ENCODE results near the gene CCDC171. TPM values are rescaled to one million over a fixed set of nuclear protein-coding genes. Genes with fewer than 3 reads are reported as not detected.

Gene CCDC171
- total and polyA plus RNA-seq, 7 donors, result 0.20 to 1.6 (median 0.44) TPM

DNA sequence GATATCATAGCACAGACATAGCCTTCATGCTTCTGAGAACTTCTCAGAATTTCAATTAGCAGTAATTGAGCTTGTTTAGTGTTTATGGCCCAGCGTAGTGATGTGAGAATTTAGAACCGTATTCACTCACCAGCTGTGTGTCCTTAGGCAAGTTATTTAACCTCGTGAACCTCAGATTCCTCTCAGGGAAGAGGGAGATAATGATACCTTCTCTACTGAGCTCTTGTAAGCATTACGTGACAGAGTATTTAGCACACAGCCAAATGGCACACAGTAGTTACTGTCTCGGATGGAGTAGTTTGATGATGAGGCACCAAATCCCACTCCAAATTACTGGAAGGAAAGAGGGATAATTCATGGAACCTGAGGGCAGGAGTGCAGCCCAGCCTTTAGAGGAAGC, 429.3 kb downstream of the CCDC171 start:
- no peaks in the 10 kb centered on the region for H3K27me3 ChIP-seq (ENCODE audit: insufficient read depth in 3 of 3, low read length in 2 of 3)
- no peak overlapping the region for H3K4me3 ChIP-seq
- H3K4me1 ChIP-seq, result no peaks in the 10 kb centered on the region
- intact Hi-C loops (cut with DNase I), result no loop called here
- DNase-seq (no peak), ATAC-seq (no peak)
- 49 to 60% (median 53%) methylated on average over 5 of the region's 5 CpGs for WGBS, 3 donors
- TF ChIP-seq, protein P1, sequence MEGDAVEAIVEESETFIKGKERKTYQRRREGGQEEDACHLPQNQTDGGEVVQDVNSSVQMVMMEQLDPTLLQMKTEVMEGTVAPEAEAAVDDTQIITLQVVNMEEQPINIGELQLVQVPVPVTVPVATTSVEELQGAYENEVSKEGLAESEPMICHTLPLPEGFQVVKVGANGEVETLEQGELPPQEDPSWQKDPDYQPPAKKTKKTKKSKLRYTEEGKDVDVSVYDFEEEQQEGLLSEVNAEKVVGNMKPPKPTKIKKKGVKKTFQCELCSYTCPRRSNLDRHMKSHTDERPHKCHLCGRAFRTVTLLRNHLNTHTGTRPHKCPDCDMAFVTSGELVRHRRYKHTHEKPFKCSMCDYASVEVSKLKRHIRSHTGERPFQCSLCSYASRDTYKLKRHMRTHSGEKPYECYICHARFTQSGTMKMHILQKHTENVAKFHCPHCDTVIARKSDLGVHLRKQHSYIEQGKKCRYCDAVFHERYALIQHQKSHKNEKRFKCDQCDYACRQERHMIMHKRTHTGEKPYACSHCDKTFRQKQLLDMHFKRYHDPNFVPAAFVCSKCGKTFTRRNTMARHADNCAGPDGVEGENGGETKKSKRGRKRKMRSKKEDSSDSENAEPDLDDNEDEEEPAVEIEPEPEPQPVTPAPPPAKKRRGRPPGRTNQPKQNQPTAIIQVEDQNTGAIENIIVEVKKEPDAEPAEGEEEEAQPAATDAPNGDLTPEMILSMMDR (IDR thresholded peaks at IDR 0.05), result no peak
- H3K27ac ChIP-seq, result no peak overlapping the region
- H3K9me3 ChIP-seq, result no peaks in the 10 kb centered on the region
- no peaks in the 10 kb centered on the region for H3K36me3 ChIP-seq (ENCODE audit: insufficient read depth in 1 of 2, low read depth in 1 of 2)

GRCh38 chr9:15999422-16000339, 446.8 kb downstream of the CCDC171 start:
- intact Hi-C loops (cut with DNase I), result no loop called here
- no peak overlapping the region for H3K27ac ChIP-seq
- 80 to 83% (median 82%) methylated on average over 7 of the region's 7 CpGs for WGBS, 3 donors
- ATAC-seq (peak in 3 of 4 donors; percentile 19 to 54 (median 33)), DNase-seq (no peak)
- no peaks in the 10 kb centered on the region for H3K27me3 ChIP-seq (ENCODE audit: insufficient read depth in 3 of 3, low read length in 2 of 3)
- H3K4me3 ChIP-seq, result no peak overlapping the region
- no peaks in the 10 kb centered on the region for H3K9me3 ChIP-seq
- no peaks in the 10 kb centered on the region for H3K4me1 ChIP-seq
- TF ChIP-seq, protein P1 (IDR thresholded peaks at IDR 0.05), result no peak
- no peaks in the 10 kb centered on the region for H3K36me3 ChIP-seq (ENCODE audit: insufficient read depth in 1 of 2, low read depth in 1 of 2)

- H3K27ac ChIP-seq, result no peak overlapping the region
- H3K4me1 ChIP-seq, result no peaks in the 10 kb centered on the region
- intact Hi-C loops (cut with DNase I), result no loop called here
- H3K27me3 ChIP-seq (ENCODE audit: insufficient read depth in 3 of 3, low read length in 2 of 3), result no peaks in the 10 kb centered on the region
- ATAC-seq (no peak), DNase-seq (no peak)
- H3K4me3 ChIP-seq, result no peak overlapping the region
- WGBS, 3 donors, result 91 to 93% (median 93%) methylated on average over 2 of the region's 2 CpGs
- H3K36me3 ChIP-seq (ENCODE audit: insufficient read depth in 1 of 2, low read depth in 1 of 2), result no peaks in the 10 kb centered on the region
- no peaks in the 10 kb centered on the region for H3K9me3 ChIP-seq
- TF ChIP-seq, protein P1 (IDR thresholded peaks at IDR 0.05), result no peak
These were observed 448.0 kb downstream of the CCDC171 start for GRCh38 chr9:16000811-16001210.

GRCh38 chr9:16001856-16002255, 449.0 kb downstream of the CCDC171 start:
- intact Hi-C loops (cut with DNase I), result no loop called here
- Histone ChIP-seq H3K27me3 (ENCODE audit: insufficient read depth in 3 of 3, low read length in 2 of 3) (no peaks in the 10 kb centered on the region), H3K27ac (no peak overlapping the region), H3K36me3 (ENCODE audit: insufficient read depth in 1 of 2, low read depth in 1 of 2) (no peaks in the 10 kb centered on the region), H3K4me3 (no peak overlapping the region), H3K4me1 (no peaks in the 10 kb centered on the region), H3K9me3 (no peaks in the 10 kb centered on the region)
- ATAC-seq, result no peak
- TF ChIP-seq, protein P1 (IDR thresholded peaks at IDR 0.05), result no peak
- 89 to 99% (median 96%) methylated on average over 1 to 2 of the region's 2 CpGs for WGBS, 3 donors
- no peak for DNase-seq

All from psoas muscle (tissue), 8 donors.